SW 1271 (cell line): ENCODE results near the gene CD276.
A peak's percentile ranks its signal among the peaks of the same experiment; 100 is the strongest.
"Not testable (repeated sequence)": the region's sequence is repeated elsewhere in the genome, so short reads cannot be mapped to it uniquely, and the experiment has no call there.

Experiments
- DNase-seq, 2 experiments: peaks; one replicate each; lab custom pipeline; 2025; lab: John Stamatoyannopoulos, UW

The CD276 gene

GRCh38 chr15:73683777-73684580 lies at the start of gene CD276:
Gene CD276, plus strand, starts transcription at chr15:73684383. Its CDS starts 15,257 bp downstream, at chr15:73699640.
- DNase-seq, result peak; percentile 37 to 80

DNA sequence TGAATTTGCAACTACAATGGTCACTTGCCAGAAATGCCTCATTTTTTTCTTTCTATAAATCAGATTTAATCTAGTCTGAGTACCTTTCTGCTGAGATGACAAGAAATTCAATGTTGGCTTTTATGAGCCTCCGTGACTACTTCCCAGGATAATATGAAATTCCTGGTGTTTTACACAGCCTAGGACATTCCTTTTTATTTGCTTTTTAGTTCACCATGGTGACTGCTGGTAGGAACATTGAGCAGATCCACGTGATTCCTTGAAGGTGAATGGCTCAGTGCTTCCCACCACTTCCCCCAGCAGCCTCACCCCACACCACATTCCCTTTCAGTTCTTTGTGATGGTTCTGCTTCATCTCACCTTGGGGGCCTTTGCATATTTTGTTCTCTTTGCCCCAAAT lies 46.7 kb upstream of the CD276 start:
- no peak for DNase-seq

GRCh38 chr15:73639464-73639863 lies 44.7 kb upstream of the CD276 start:
- not testable (repeated sequence) for DNase-seq

- no peak for DNase-seq
Observed at GRCh38 chr15:73647259-73648013, 36.7 kb upstream of the CD276 start.

- no peak for DNase-seq
Observed at GRCh38 chr15:73648014-73648295, 36.2 kb upstream of the CD276 start.

DNA sequence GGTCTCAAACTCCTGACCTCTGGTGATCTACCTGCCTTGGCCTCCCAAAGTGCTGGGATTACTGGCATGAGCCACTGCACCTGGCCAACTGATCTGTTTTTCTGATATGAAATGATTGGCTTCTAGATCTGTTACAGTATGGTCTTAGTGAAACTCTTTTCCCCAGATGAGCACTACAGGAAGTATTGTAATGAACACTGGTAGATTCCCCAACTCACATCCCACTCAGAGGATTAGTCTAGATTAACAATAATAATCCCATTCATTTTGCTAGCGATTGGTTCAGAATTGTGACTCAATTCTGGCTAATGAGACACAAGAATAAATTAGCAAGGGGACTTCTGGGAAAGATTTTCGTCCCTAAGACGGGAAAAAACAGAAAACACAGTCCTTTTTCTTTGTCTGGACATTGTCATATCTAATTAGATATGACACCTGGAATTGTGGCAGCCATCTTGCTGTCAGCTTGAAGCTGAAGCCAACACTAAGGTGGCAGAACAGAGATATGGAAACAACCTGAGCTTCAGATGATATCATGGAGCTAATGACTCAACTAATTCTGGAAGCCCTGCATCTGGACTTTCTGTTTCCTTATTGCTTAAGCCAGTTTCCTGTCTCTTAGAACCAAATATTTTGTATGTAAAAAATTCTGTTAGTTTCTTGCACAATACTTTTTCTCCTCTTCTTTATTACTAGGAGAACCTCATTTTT lies 33.6 kb upstream of the CD276 start:
- DNase-seq, result no peak

DNA sequence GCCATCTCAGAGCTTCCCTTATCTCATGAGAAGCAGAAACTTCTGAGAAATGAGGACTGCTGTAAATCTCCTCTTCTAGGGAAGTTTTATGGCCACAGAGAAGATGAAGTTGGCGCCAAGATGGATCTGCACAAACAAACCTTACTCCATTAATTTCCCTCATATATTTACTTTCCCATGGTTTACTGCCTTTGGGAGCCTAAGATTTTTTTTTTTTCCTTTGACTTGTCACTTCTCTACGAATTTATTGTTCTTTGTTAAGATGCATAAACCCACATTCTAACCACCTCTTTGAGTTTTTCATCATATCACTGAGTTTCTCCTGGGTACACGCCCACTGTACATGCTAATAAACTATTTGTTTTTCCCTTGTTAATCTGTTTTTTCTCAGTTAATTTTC lies 29.5 kb upstream of the CD276 start:
- no peak for DNase-seq

GRCh38 chr15:73655724-73656123 lies 28.5 kb upstream of the CD276 start:
- no peak for DNase-seq

- DNase-seq, result no peak
Observed at GRCh38 chr15:73658645-73659044, 25.5 kb upstream of the CD276 start.

GRCh38 chr15:73660455-73660854 lies 23.7 kb upstream of the CD276 start:
- DNase-seq, result no peak

DNA sequence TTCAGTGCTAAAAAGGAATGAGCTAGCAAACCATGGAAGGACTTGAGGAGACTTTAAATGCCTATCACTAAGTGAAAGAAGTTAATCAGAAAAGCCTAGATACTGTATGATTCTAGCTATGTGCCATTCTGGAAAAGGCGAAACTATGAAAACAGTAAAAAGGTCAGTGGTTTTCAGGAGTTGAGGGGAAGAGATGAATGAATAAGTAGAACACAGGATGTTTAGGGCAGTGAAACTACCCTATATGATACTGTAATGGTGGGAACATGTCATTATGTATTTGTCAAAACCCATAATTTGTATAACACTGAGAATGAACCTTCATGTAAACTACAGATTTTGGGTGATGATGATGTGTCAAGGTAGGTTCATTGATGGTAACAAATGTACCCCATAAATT lies 9.6 kb upstream of the CD276 start:
- DNase-seq, result no peak

DNA sequence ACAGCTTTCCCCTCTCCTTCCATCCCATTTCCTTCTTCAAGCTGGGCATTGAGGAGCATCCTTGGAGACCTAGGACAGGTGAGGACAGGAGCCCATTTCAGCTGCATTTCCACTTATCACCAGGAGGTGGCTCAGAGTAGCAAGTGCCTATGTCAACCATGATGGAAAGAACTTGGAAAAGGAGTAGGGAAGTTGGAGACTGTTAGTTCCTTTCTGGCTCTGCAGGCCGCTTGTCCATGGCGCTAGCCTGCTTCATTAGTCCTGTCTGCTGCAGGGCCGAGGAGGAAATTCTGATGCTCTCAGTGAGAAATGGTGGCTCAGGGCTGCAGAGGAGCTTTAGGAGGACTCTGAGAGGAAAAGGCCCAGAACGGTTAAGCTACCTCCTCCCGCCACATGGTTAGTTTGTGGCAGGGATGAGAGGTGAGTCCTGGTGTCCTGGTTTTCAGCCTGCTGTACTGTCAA lies 7.0 kb upstream of the CD276 start:
- DNase-seq, result peak in 1 of 2 experiments; percentile 64

- DNase-seq, result no peak
Observed at GRCh38 chr15:73677733-73678132, 6.5 kb upstream of the CD276 start.

DNA sequence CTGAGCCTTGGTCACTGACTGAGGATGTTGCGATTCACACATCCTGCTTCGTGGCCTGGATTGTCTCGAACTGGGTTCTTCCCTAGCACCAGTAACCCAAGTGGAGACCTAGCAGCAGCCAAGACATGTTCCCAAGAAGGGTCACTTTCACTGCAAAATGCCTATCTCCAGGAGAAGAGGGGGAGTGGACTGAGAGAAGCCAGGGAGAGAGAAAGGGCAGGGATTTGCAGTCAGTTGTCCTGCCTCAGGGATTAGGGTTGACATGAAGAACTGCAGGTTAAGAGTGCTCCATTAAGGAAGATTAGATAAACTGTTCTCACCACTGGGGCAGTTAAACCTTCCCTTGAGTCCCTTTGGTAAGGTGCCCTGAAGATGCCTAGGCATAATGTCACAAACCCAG lies 5.7 kb upstream of the CD276 start:
- DNase-seq, result no peak

DNA sequence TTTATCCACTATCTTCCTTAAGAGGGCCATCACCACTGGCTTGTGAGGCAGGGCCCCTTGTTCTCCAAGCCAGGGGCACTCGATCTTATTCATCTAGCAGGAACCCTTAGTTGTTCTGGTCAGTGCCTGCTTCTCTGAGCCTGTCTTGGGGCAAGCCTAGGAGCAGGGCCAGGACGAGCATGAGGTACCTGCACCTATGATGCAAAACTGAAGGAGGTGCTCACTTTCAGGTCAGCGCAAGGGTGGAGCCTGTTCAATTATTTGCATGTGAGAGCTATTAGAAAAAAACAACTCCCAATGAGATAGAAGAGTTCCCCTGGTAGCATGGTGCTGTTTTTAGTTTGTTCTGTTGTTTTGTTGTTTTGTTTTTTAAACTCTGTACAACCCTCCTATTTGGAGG lies 5.0 kb upstream of the CD276 start:
- no peak for DNase-seq

GRCh38 chr15:73679964-73680363 lies 4.2 kb upstream of the CD276 start:
- no peak for DNase-seq

DNA sequence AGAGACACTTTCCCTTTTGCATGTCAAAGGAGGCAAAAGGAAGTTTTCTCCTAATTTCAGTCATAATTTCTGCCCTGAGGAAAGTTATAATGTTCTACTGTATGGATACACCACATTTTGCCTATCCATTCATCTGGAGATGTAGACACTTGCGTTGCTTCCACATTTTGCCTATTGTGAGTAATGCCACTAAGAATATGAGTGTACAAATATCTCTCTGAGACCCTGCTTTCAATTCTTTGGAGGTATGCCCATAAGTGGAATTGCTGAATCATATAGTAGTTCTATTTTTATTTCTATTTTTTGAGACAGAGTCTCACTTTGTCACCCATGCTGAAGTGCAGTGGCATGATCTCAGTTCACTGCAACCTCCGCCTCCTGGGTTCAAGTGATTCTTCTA lies 3.6 kb upstream of the CD276 start:
- DNase-seq, result no peak

- DNase-seq, result no peak
Observed at GRCh38 chr15:73681063-73681462, 3.1 kb upstream of the CD276 start.

- DNase-seq, result no peak
Observed at GRCh38 chr15:73681856-73682599, 2.2 kb upstream of the CD276 start.

DNA sequence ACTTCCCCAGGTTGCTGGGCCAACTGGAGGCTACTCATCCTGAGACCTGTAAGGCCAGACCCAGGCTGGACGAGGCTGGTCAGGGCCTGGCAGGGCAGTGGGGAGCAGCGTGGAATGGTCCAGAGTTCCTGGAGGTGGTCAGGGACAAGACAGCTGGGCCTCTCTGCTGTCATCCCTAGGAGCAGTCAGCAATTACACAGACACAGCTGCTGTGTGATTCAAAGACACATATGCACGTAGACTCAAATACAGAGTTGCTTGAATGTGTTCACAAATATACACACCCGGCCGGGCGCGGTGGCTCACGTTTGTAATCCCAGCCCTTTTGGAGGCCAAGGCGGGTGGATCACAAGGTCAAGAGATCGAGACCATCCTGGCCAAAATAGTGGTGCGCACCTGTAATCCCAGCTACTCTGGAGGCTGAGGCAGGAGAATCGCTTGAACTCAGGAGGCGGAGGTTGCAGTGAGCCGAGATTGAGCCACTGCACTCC lies 1.5 kb upstream of the CD276 start:
- no peak for DNase-seq

DNA sequence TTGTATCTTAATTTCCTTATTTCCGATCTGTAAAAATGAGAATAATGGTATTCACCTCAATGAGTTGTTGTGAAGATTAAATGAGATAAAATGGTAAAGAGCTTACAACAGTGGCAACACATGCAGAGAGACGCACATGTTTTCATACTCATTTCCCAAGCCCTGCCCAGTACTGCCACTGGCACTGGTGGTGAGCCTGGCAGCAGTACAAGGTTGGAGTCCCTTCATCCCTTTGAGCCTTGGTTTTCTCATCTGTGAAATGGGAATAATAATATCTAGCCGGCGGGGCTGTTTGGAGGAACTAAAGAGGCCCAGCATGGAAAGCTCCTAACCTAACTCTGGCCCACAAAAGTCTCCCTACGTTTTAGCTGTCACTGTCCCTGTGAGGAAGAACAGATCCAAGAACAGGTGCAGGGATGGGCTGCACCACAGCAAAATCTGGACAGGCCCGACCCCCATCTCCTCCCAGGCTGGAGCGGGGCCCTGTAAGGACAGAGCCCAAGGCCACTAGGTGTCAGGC lies 866 bp upstream of the CD276 start:
- DNase-seq, result no peak
